ENCODE measurements around the gene SLC16A12. TPM values are rescaled to one million over a fixed set of nuclear protein-coding genes. Genes with fewer than 3 reads are reported as not detected.
A peak's percentile ranks its signal among the peaks of the same experiment; 100 is the strongest.

SLC16A12 gene
- total and polyA plus RNA-seq, 2 of the 4 experiments (the other 2 are of a cell fraction) = 1.4 to 1.6 TPM

DNA sequence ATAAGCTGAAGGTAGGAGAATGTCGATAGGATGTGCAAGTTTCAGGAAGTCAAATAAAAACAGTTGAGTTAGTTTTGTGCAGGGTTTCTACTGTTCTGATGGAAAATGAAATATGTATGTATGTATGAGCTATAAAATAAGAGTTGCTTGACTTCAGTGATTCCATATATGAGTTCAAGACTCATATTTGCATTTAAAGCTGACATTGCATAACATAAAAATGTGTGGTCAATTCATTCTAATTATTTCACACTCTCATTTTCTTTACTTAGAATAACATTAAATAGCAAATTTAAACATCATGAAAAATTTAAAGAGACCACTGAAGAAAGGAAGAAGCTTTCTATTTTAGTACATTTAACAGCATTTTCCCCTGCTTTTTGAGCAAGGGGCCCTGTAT lies 83.2 kb downstream of the SLC16A12 start:
- H3K56ac ChIP-seq (ENCODE audit: extremely low read depth, insufficient read depth, low read length) = no peak overlapping the region
- no peak overlapping the region for H3K14ac ChIP-seq (replicated peaks; ENCODE audit: low read depth, low read length)
- no peak overlapping the region for H2BK120ac ChIP-seq (ENCODE audit: low read depth, low read length)
- in situ Hi-C loops (cut with MboI; ENCODE audit: low sequenced_read_pairs) = no loop called here
- H4K91ac ChIP-seq (ENCODE audit: insufficient read depth, low read depth, low read length) = no peak overlapping the region
- H2BK5ac ChIP-seq (ENCODE audit: low read depth, low read length, poor library complexity, severe bottlenecking) = no peak overlapping the region
- no peak overlapping the region for H3K23ac ChIP-seq (ENCODE audit: low read depth, low read length)
- no peak overlapping the region for H2AFZ ChIP-seq (replicated peaks; ENCODE audit: low read length, poor library complexity)
- no peak overlapping the region for H4K5ac ChIP-seq (ENCODE audit: low read depth, low read length)
- POLR2A ChIA-PET (ENCODE audit: unreplicated experiment) = interaction anchor here (0.6 kb wide), 1 partner anchor 20 kb away, joined by 12 read pairs; no protein-coding TSS in a partner anchor
- no peak overlapping the region for H3K18ac ChIP-seq (ENCODE audit: low read depth, low read length)
- H3K9me3 ChIP-seq (ENCODE audit: control insufficient read depth, insufficient read depth, low read length) = no peaks in the 10 kb centered on the region
- H3K9me1 ChIP-seq (ENCODE audit: insufficient read depth, low read length) = no peaks in the 10 kb centered on the region
- no peak overlapping the region for H2AK5ac ChIP-seq (ENCODE audit: low read depth, low read length)
- ATAC-seq (ENCODE audit: low read depth) (no peak), DNase-seq (no peak)
- no peak overlapping the region for H2BK15ac ChIP-seq (ENCODE audit: low read depth, low read length)
- no peak overlapping the region for H3K4ac ChIP-seq (ENCODE audit: low read depth, low read length)
- H2BK20ac ChIP-seq (ENCODE audit: low read depth, low read length) = no peak overlapping the region
- H3K27ac ChIP-seq (ENCODE audit: insufficient read depth, low read length) = no peak overlapping the region
- no peak overlapping the region for H3K9ac ChIP-seq (ENCODE audit: low read depth, low read length)
- TF ChIP-seq MAFK (IDR thresholded peaks at IDR 0.05; ENCODE audit: low read depth, low read length) (peak; percentile 83), MAZ (IDR thresholded peaks at IDR 0.05; ENCODE audit: borderline replicate concordance, low read depth, low read length) (no peak)
- TF ChIP-seq, protein P1, sequence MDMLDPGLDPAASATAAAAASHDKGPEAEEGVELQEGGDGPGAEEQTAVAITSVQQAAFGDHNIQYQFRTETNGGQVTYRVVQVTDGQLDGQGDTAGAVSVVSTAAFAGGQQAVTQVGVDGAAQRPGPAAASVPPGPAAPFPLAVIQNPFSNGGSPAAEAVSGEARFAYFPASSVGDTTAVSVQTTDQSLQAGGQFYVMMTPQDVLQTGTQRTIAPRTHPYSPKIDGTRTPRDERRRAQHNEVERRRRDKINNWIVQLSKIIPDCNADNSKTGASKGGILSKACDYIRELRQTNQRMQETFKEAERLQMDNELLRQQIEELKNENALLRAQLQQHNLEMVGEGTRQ (IDR thresholded peaks at IDR 0.05; ENCODE audit: low read depth, low read length) = no peak
- no peaks in the 10 kb centered on the region for H4K20me1 ChIP-seq (ENCODE audit: insufficient read depth, low read length)
- no peak overlapping the region for H2AK9ac ChIP-seq (replicated peaks; ENCODE audit: low read depth, low read length, poor library complexity)
- WGBS, 2 experiments (ENCODE audit: extremely low coverage in 2 of 2, insufficient read length in 1 of 2) = no CpG with 5 or more reads among the region's 1 CpG
- CTCF ChIA-PET = interaction anchor here (1.7 kb wide), 1 partner anchor 14 kb away, joined by 3 read pairs; no protein-coding TSS in a partner anchor
- H3K79me1 ChIP-seq (ENCODE audit: low read depth in 1 of 2, low read length in 2 of 2) = no peaks in the 10 kb centered on the region
- H4K8ac ChIP-seq (ENCODE audit: low read depth in 2 of 2, low read length in 2 of 2) = no peak overlapping the region
- intact Hi-C loops (cut with micrococcal nuclease) = no loop called here
- no peak overlapping the region for H3K4me2 ChIP-seq (ENCODE audit: low read depth, low read length)
- no peak overlapping the region for H3K4me3 ChIP-seq (ENCODE audit: insufficient read depth, low read depth, low read length)
- no peaks in the 10 kb centered on the region; the same call in 1 of the 2 replicates for H3K4me1 ChIP-seq (ENCODE audit: control insufficient read depth, insufficient read depth, low read length)
- H3K36me3 ChIP-seq (ENCODE audit: control insufficient read depth, insufficient read depth, low read length) = no peaks in the 10 kb centered on the region
- dilution Hi-C loops (cut with HindIII; ENCODE audit: low sequenced_read_pairs, unreplicated experiment) = no loop called here
- no peaks in the 10 kb centered on the region for H3K27me3 ChIP-seq (ENCODE audit: control insufficient read depth, insufficient read depth, low read length)
- BruUV-seq (replicated peaks) = no TSS peak

Measured in IMR-90 (cell line).